HepG2 (cell line): ENCODE data around the gene POU6F1. TPM values are rescaled to one million over a fixed set of nuclear protein-coding genes. Genes with fewer than 3 reads are reported as not detected.

Source experiments
- ATAC-seq: fragments of 200-7000 bp; cut with Tn5 transposase; 3 replicates; pipeline ENCODE4 v1.9.1; 2020; ENCODE audit warnings: mild to moderate bottlenecking, moderate library complexity
- Bru-seq: library from RNA; stranded (reverse); fragments of 400-500 nt; gene quantifications from one replicate; lab custom pipeline; 2021; lab: Mats Ljungman, UMichigan
- BruChase-seq, 2 experiments: library from RNA; stranded (reverse); fragments of 400-500 nt; gene quantifications; one replicate each; lab custom pipeline; 2021; lab: Mats Ljungman, UMichigan
- BruUV-seq: library from RNA; stranded (reverse); fragments of 400-500 nt; replicated peaks from 2 replicates; lab custom pipeline; 2021; lab: Mats Ljungman, UMichigan
- CTCF ChIA-PET: fragments of 300-600 bp; formaldehyde crosslinking; extraction: SDS; loops from one replicate; lab custom pipeline; 2021; ENCODE audit warnings: low total read pairs, inconsistent platforms, low intra/inter-chr PET ratio; lab: Yijun Ruan, JAX
- POLR2A ChIA-PET: fragments of 350-600 bp; sonication (Branson Sonifier 250); formaldehyde crosslinking; loops from one replicate; lab custom pipeline; 2020; ENCODE audit warnings: antibody characterized with exemption, inconsistent platforms; lab: Yijun Ruan, JAX
- DNase-seq: peaks from one replicate; pipeline ENCODE4 v3.0.0-alpha.2; 2015; ENCODE audit warnings: low spot score
- FAIRE-seq: peaks from 3 replicates; lab custom pipeline; 2011; peaks lifted over from hg19 to GRCh38; lab: Jason Lieb, UNC
- H2AFZ ChIP-seq: one replicate; pipeline ENCODE4 v1.6.1; 2011; ENCODE audit warnings: low read length, inconsistent platforms
- H3K27ac ChIP-seq: fragments of 300-600 bp; 3 replicates; pipeline ENCODE4 v1.8.0; 2011; ENCODE audit warnings: mixed run types, mild to moderate bottlenecking, mixed read lengths, low read length, inconsistent platforms; ENCODE audit not compliant: insufficient read depth; ENCODE audit errors: extremely low read length
- H3K27me3 ChIP-seq, 2 experiments: fragments of 200-600 bp in 1 of 2; 2 replicates in 1 of 2; 3 replicates in 1 of 2; pipeline versions ENCODE4 v1.6.0 to v1.8.0; 2011; ENCODE audit warnings: low read length in 2 of 2, mild to moderate bottlenecking in 2 of 2, moderate library complexity in 2 of 2, inconsistent platforms in 1 of 2; ENCODE audit not compliant: insufficient read depth in 2 of 2, control insufficient read depth in 1 of 2
- H3K36me3 ChIP-seq, 2 experiments: fragments of 200-600 bp in 1 of 2; replicated peaks in 1 of 2; 2 replicates in 1 of 2; 3 replicates in 1 of 2; pipeline versions ENCODE4 v1.5.1 to v1.8.0; 2011; ENCODE audit warnings: low read length in 2 of 2, inconsistent platforms in 1 of 2; ENCODE audit not compliant: insufficient read depth in 2 of 2, control insufficient read depth in 1 of 2
- H3K4me1 ChIP-seq: 2 replicates; pipeline ENCODE4 v1.5.1; 2012; ENCODE audit warnings: low read length, inconsistent platforms; ENCODE audit not compliant: insufficient read depth
- H3K4me2 ChIP-seq: 2 replicates; pipeline ENCODE4 v1.6.0; 2011; ENCODE audit warnings: low read depth, low read length, inconsistent platforms
- H3K4me3 ChIP-seq, 3 experiments: fragments of 200-600 bp in 1 of 3; sonication (generic), shearing (Covaris generic) in 1 of 3; replicated peaks in 1 of 3; 2 replicates each; pipeline ENCODE4 v1.5.1; 2011 to 2016; ENCODE audit warnings: low read length in 3 of 3, inconsistent platforms in 2 of 3, low read depth in 2 of 3, mild to moderate bottlenecking in 2 of 3, control low read depth in 1 of 3, mixed read lengths in 1 of 3; ENCODE audit not compliant: insufficient read depth in 1 of 3
- H3K79me2 ChIP-seq: one replicate; pipeline ENCODE4 v1.6.1; 2011; ENCODE audit warnings: low read length, inconsistent platforms; ENCODE audit not compliant: insufficient read depth
- H3K9ac ChIP-seq: 2 replicates; pipeline ENCODE4 v1.6.0; 2011; ENCODE audit warnings: mild to moderate bottlenecking, low read depth, low read length, inconsistent platforms; ENCODE audit not compliant: insufficient read depth
- H3K9me3 ChIP-seq: 2 replicates; pipeline ENCODE4 v1.5.1; 2012; ENCODE audit warnings: mild to moderate bottlenecking, low read length
- H4K20me1 ChIP-seq: 2 replicates; pipeline ENCODE4 v1.6.0; 2011; ENCODE audit warnings: inconsistent platforms, mild to moderate bottlenecking, low read length, moderate library complexity; ENCODE audit not compliant: insufficient read depth
- PCBP1 ChIP-seq: fragments of 200-400 bp; formaldehyde crosslinking; IDR thresholded peaks from 2 replicates; pipeline ENCODE4 v1.6.1; 2017; ENCODE audit warnings: mild to moderate bottlenecking, low read depth, low read length, borderline replicate concordance
- PRDM10 ChIP-seq: sonication (generic); formaldehyde crosslinking; IDR thresholded peaks from 2 replicates; pipeline ENCODE4 v1.4.0; 2020; ENCODE audit warnings: low read depth, missing genetic modification reagents
- SUZ12 ChIP-seq: fragments of 150-350 bp; IDR thresholded peaks from 2 replicates; pipeline ENCODE4 v1.6.1; 2014; ENCODE audit warnings: low read depth, low read length
- ZNF234 ChIP-seq: sonication (generic); formaldehyde crosslinking; conservative IDR thresholded peaks from 2 replicates; pipeline ENCODE4 v1.5.1; 2020; ENCODE audit warnings: mild to moderate bottlenecking, missing genetic modification reagents
- ZNF746 ChIP-seq: sonication (generic); formaldehyde crosslinking; IDR thresholded peaks from 2 replicates; pipeline ENCODE4 v1.8.0; 2022; ENCODE audit warnings: mild to moderate bottlenecking, missing genetic modification reagents
- ZSCAN12 ChIP-seq: sonication (generic); formaldehyde crosslinking; IDR thresholded peaks from 2 replicates; pipeline ENCODE4 v1.9.0; 2021; ENCODE audit warnings: mild to moderate bottlenecking, missing genetic modification reagents
- ZUFSP ChIP-seq: sonication (generic); formaldehyde crosslinking; IDR thresholded peaks from 2 replicates; pipeline ENCODE4 v1.9.0; 2021; ENCODE audit warnings: missing genetic modification reagents, mild to moderate bottlenecking, borderline replicate concordance
- WGBS: methylation state at CpG from one replicate; pipeline ENCODE4 v1.1.6; 2017; ENCODE audit warnings: low lambda C conversion rate; 5-methylcytosine and 5-hydroxymethylcytosine counted together
- in situ Hi-C: cut with HindIII; loops from 2 replicates; pipeline ENCODE4 v1.10.0; 2017; ENCODE audit warnings: low pct_unique_long_range_greater_than_20kb; ENCODE audit not compliant: extremely low pct_ligation_motif_present
- intact Hi-C: fragments of 100-400 bp; cut with micrococcal nuclease; formaldehyde crosslinking; loops from one replicate; pipeline ENCODE4 v1.10.0; 2022; ENCODE audit not compliant: unreplicated experiment
- long read RNA-seq, 2 experiments: library from RNA in 1 of 2; library from polyadenylated mRNA in 1 of 2; stranded (forward) in 1 of 2; unstranded in 1 of 2; transcript quantifications; one replicate each; pipeline ENCODE4 v2.0.0, GENCODE V29; 2019 to 2022
- polyA minus RNA-seq, 3 experiments: library from RNA; depleted of rRNA, polyadenylated mRNA; stranded (reverse); fragments of >200 nt; gene quantifications; 2 replicates each; pipeline ENCODE4 v1.2.3, GENCODE V29; 2011; ENCODE audit warnings: low replicate concordance in 1 of 3
- polyA plus RNA-seq, 8 experiments: library from polyadenylated mRNA; depleted of rRNA in 3 of 8; stranded (reverse) in 7 of 8; unstranded in 1 of 8; fragments of >200 nt; fragmentation: Illumina TruSeq in 4 of 8; extraction: Trizol in 4 of 8; gene quantifications; 2 replicates each; pipeline versions ENCODE4 v1.2.1 to v1.2.3, GENCODE V29; 2011 to 2016; ENCODE audit warnings: low read depth in 4 of 8, missing spikeins in 1 of 8, mixed read lengths in 1 of 8; ENCODE audit not compliant: insufficient read depth in 1 of 8
- total RNA-seq, 5 experiments: library from RNA; depleted of rRNA; stranded (reverse); fragments of >200 nt; fragmentation: Illumina TruSeq; extraction: Trizol; gene quantifications; 2 replicates each; pipeline ENCODE4 v1.2.3, GENCODE V29; 2016; ENCODE audit warnings: low read depth in 1 of 5
- TF ChIP-seq, protein P1 (sequence below): sonication (generic); formaldehyde crosslinking; IDR thresholded peaks from 2 replicates; pipeline ENCODE4 v1.4.0; 2020; ENCODE audit warnings: missing genetic modification reagents
- TF ChIP-seq, protein P2 (sequence below): sonication (generic); formaldehyde crosslinking; IDR thresholded peaks from 2 replicates; pipeline ENCODE4 v1.5.1; 2020; ENCODE audit warnings: mild to moderate bottlenecking, missing genetic modification reagents, borderline replicate concordance

Gene POU6F1
- total RNA-seq (2016; rRNA removed; fragmentation: Illumina TruSeq; extraction: Trizol), result 0.41 and 0.51 TPM in 2 replicates
- 0.10 TPM in 1 of 2 replicates, not detected in the other for total RNA-seq (2016; cell fraction: cytosol; rRNA removed; fragmentation: Illumina TruSeq; extraction: Trizol; ENCODE audit: low read depth)
- total RNA-seq (2016; cell fraction: insoluble cytoplasmic fraction; rRNA removed; fragmentation: Illumina TruSeq; extraction: Trizol), result 0.63 TPM in 1 of 2 replicates, not detected in the other
- 0.45 and 0.59 TPM in 2 replicates for total RNA-seq (2016; cell fraction: membrane; rRNA removed; fragmentation: Illumina TruSeq; extraction: Trizol)
- 0.34 and 0.47 TPM in 2 replicates for total RNA-seq (2016; cell fraction: nucleus; rRNA removed; fragmentation: Illumina TruSeq; extraction: Trizol)
- polyA plus RNA-seq (2011; rRNA removed), result 0.48 and 1.4 TPM in 2 replicates
- 0.23 and 0.44 TPM in 2 replicates for polyA plus RNA-seq (2011; cell fraction: cytosol; rRNA removed)
- 1.5 and 1.8 TPM in 2 replicates for polyA plus RNA-seq (2011; cell fraction: nucleus; rRNA removed)
- 0.42 and 0.75 TPM in 2 replicates for polyA plus RNA-seq (2012)
- polyA plus RNA-seq (2016; cell fraction: cytosol; fragmentation: Illumina TruSeq; extraction: Trizol; ENCODE audit: low read depth), result 0.07 and 0.41 TPM in 2 replicates
- 0.44 and 0.77 TPM in 2 replicates for polyA plus RNA-seq (2016; cell fraction: insoluble cytoplasmic fraction; fragmentation: Illumina TruSeq; extraction: Trizol; ENCODE audit: low read depth)
- polyA plus RNA-seq (2016; cell fraction: membrane; fragmentation: Illumina TruSeq; extraction: Trizol; ENCODE audit: low read depth), result 0.98 and 1.3 TPM in 2 replicates
- polyA plus RNA-seq (2016; cell fraction: nucleus; fragmentation: Illumina TruSeq; extraction: Trizol; ENCODE audit: insufficient read depth, low read depth), result 0.45 and 1.2 TPM in 2 replicates
- 0.22 and 7.6 TPM in 2 replicates for polyA minus RNA-seq (2011; rRNA and poly(A)+ RNA removed; ENCODE audit: low replicate concordance)
- polyA minus RNA-seq (2011; cell fraction: cytosol; rRNA and poly(A)+ RNA removed), result not detected in 2 replicates
- polyA minus RNA-seq (2011; cell fraction: nucleus; rRNA and poly(A)+ RNA removed), result 0.52 and 1.5 TPM in 2 replicates
- percentile 35 among the genes with signal in this experiment for Bru-seq, nascent RNA
- BruChase-seq, experiment 1, labeled RNA remaining after a 6-hour chase, result percentile 34 among the genes with signal in this experiment
- BruChase-seq, experiment 2, labeled RNA remaining after a 2-hour chase, result percentile 33 among the genes with signal in this experiment
- long read RNA-seq, experiment 1, result 0 reads
- long read RNA-seq, experiment 2, partial matches to known transcripts, result 4 of 7 reads
- long read RNA-seq, experiment 2, other reads (novel, unspliced or antisense), result 3 of 7 reads

GRCh38 chr12:51217968-51218606 is at the start of gene POU6F1:
POU6F1 (minus strand) TSS chr12:51218062; CDS start chr12:51206836, 11,226 bp downstream.
- Histone ChIP-seq H3K4me1 (peaks cover 16% of the 10 kb centered on the region), H3K4me2 (peak within 1 kb of the TSS; percentile 99), H3K9ac (peak within 1 kb of the TSS; percentile 65), H3K27me3 (no peaks in the 10 kb centered on the region; a peak in 1 of 5 replicates), H3K79me2 (no peaks in the 10 kb centered on the region), H3K36me3 (no peaks in the 10 kb centered on the region), H2AFZ (peak within 1 kb of the TSS; percentile 68), H4K20me1 (no peaks in the 10 kb centered on the region), H3K27ac (peak within 1 kb of the TSS; percentile 44), H3K9me3 (no peaks in the 10 kb centered on the region), H3K4me3 (peak within 1 kb of the TSS; percentile 71 to 79 (median 73))
- BruUV-seq, result no TSS peak
- POLR2A ChIA-PET, result interaction anchor here (0.7 to 2.6 kb wide), 20 partner anchors 11 to 453 kb away, joined by 3 to 43 read pairs (median 4); partner anchors contain the start of genes CSRNP2, DAZAP2 and TFCP2
- intact Hi-C loops, result loop anchor here (2.0 kb wide), 1 partner anchor 45 kb away; the partner anchor contains the start of gene TFCP2
- ATAC-seq, result peak; percentile 86
- CTCF ChIA-PET, result no interaction called here
- DNase-seq, result peak; percentile 57
- 0% methylated on average over 26 of the region's 35 CpGs for WGBS
- FAIRE-seq, result no peak
- in situ Hi-C loops, result no loop called here
- TF ChIP-seq, protein P1, sequence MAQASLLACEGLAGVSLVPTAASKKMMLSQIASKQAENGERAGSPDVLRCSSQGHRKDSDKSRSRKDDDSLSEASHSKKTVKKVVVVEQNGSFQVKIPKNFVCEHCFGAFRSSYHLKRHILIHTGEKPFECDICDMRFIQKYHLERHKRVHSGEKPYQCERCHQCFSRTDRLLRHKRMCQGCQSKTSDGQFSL (CRISPR knock-in tag), result peak; percentile 23; the same call in 1 of the 2 replicates
- TF ChIP-seq ZNF234 (CRISPR knock-in tag), result peak; percentile 56; the same call in 1 of the 2 replicates
- TF ChIP-seq ZUFSP (CRISPR knock-in tag), result no peak
- TF ChIP-seq, protein P2, sequence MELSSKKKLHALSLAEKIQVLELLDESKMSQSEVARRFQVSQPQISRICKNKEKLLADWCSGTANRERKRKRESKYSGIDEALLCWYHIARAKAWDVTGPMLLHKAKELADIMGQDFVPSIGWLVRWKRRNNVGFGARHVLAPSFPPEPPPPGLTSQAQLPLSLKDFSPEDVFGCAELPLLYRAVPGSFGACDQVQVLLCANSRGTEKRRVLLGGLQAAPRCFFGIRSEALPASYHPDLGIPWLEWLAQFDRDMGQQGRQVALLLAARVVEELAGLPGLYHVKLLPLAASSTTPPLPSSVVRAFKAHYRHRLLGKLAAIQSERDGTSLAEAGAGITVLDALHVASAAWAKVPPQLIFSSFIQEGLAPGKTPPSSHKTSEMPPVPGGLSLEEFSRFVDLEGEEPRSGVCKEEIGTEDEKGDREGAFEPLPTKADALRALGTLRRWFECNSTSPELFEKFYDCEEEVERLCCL (CRISPR knock-in tag), result no peak
- no peak for TF ChIP-seq SUZ12
- TF ChIP-seq ZSCAN12 (CRISPR knock-in tag), result 0 out of 2 replicates have a peak, but pooled peaks have one; percentile 43
- TF ChIP-seq PRDM10 (CRISPR knock-in tag), result no peak
- TF ChIP-seq ZNF746 (CRISPR knock-in tag), result 0 out of 2 replicates have a peak, but pooled peaks have one; percentile 3
- peak; percentile 86; the same call in 1 of the 2 replicates for TF ChIP-seq PCBP1
